Kidney tubule cell (primary cell): Measurements from ENCODE around the gene PCNX1.
"Not testable (repeated sequence)": the region's sequence is repeated elsewhere in the genome, so short reads cannot be mapped to it uniquely, and the experiment has no call there.

Experiments used
- DNase-seq: peaks from one replicate; pipeline ENCODE4 v3.0.0-alpha.2; 2018; ENCODE audit warnings: low spot score

The PCNX1 gene

GRCh38 chr14:70907176-70907995, at the start of gene PCNX1:
PCNX1 (plus strand) TSS chr14:70907459; CDS start chr14:70907851, 392 bp downstream.
- DNase-seq = peak; percentile 91

- DNase-seq = peak; percentile 32
Measured at GRCh38 chr14:70857496-70857890, 49.8 kb upstream of the PCNX1 start.

GRCh38 chr14:70858641-70859040, 48.6 kb upstream of the PCNX1 start:
- no peak for DNase-seq

- DNase-seq = not testable (repeated sequence)
Measured at GRCh38 chr14:70866992-70867391, 40.3 kb upstream of the PCNX1 start.

- DNase-seq = no peak
Measured at GRCh38 chr14:70871001-70871400, 36.3 kb upstream of the PCNX1 start.

GRCh38 chr14:70871863-70872677, 35.2 kb upstream of the PCNX1 start:
- no peak for DNase-seq

- DNase-seq = no peak
Measured at GRCh38 chr14:70872678-70873020, 34.6 kb upstream of the PCNX1 start.

GRCh38 chr14:70873627-70874026, 33.6 kb upstream of the PCNX1 start:
- no peak for DNase-seq

GRCh38 chr14:70875811-70876460, 31.3 kb upstream of the PCNX1 start:
- DNase-seq = not testable (repeated sequence)

GRCh38 chr14:70879448-70879847, 27.8 kb upstream of the PCNX1 start:
- DNase-seq = no peak

- DNase-seq = not testable (repeated sequence)
Measured at GRCh38 chr14:70880888-70881287, 26.4 kb upstream of the PCNX1 start.

GRCh38 chr14:70881549-70882177, 25.6 kb upstream of the PCNX1 start:
- no peak for DNase-seq

GRCh38 chr14:70882776-70883492, 24.3 kb upstream of the PCNX1 start:
- peak; percentile 63 for DNase-seq

- peak; percentile 22 for DNase-seq
Measured at GRCh38 chr14:70884595-70885342, 22.5 kb upstream of the PCNX1 start.

GRCh38 chr14:70885343-70886022, 21.8 kb upstream of the PCNX1 start:
- no peak for DNase-seq

- no peak for DNase-seq
Measured at GRCh38 chr14:70886421-70887206, 20.6 kb upstream of the PCNX1 start.

- DNase-seq = no peak
Measured at GRCh38 chr14:70887207-70887681, 20.0 kb upstream of the PCNX1 start.

GRCh38 chr14:70887737-70888499, 19.3 kb upstream of the PCNX1 start:
- DNase-seq = no peak
